ENCODE data around the gene CERS3.

CERS3 gene

DNA sequence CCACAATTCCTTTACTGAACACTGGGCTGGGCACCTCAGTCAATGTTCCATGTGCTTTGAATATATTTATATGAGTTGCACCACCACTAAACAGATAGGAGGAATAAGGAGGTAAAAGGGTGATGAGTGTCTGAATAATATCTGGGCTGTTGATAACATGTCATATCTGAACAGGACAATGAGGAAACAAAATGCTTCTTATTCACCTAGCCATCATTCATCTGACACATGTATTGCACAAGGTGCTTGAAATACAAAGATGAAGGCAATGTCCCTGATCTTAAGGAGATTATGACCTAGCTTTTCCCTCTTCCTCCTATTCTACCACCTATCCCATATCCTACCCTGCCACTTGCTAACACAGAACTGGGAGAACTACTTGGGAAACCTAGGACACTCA lies 8.0 kb upstream of the CERS3 start:
- no peak for DNase-seq (ENCODE audit: extremely low spot score)
- ChIA-PET POLR2A (no interaction called here), CTCF (no interaction called here)
- TF ChIP-seq, protein P1, sequence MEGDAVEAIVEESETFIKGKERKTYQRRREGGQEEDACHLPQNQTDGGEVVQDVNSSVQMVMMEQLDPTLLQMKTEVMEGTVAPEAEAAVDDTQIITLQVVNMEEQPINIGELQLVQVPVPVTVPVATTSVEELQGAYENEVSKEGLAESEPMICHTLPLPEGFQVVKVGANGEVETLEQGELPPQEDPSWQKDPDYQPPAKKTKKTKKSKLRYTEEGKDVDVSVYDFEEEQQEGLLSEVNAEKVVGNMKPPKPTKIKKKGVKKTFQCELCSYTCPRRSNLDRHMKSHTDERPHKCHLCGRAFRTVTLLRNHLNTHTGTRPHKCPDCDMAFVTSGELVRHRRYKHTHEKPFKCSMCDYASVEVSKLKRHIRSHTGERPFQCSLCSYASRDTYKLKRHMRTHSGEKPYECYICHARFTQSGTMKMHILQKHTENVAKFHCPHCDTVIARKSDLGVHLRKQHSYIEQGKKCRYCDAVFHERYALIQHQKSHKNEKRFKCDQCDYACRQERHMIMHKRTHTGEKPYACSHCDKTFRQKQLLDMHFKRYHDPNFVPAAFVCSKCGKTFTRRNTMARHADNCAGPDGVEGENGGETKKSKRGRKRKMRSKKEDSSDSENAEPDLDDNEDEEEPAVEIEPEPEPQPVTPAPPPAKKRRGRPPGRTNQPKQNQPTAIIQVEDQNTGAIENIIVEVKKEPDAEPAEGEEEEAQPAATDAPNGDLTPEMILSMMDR (IDR thresholded peaks at IDR 0.05; ENCODE audit: control extremely low read depth, extremely low read depth, low read depth, missing control alignments), result no peak

DNA sequence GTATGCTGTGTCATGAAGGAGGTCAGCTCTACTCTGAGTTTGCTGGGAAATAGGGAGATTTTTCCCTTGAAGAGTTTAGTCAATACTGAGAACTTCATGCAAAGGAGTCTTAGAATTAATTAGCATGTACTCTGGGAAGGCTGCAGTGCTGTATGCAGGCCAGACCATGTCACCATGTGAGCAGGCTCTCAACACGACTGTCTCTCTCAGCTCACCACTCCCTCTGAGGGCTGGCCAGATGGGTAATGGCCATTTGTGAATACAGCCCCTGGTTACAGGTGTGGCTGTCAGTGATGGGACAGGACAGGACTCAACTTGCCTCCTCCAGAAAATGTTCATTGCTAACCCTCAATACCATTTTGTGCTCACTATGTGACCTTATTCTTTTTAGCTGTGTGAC lies 5.1 kb upstream of the CERS3 start:
- ChIA-PET POLR2A (no interaction called here), CTCF (no interaction called here)
- no peak for DNase-seq (ENCODE audit: extremely low spot score)
- TF ChIP-seq, protein P1 (IDR thresholded peaks at IDR 0.05; ENCODE audit: control extremely low read depth, extremely low read depth, low read depth, missing control alignments), result no peak

- POLR2A ChIA-PET, result no interaction called here
- TF ChIP-seq, protein P1 (IDR thresholded peaks at IDR 0.05; ENCODE audit: control extremely low read depth, extremely low read depth, low read depth, missing control alignments), result no peak
- CTCF ChIA-PET, result interaction anchor here (0.8 to 0.9 kb wide), 2 partner anchors 9 to 10 kb away, joined by 3 read pairs; no protein-coding TSS in a partner anchor
- DNase-seq (ENCODE audit: extremely low spot score), result no peak
Observed at GRCh38 chr15:100531823-100532327, 3.1 kb upstream of the CERS3 start.

- no peak for DNase-seq (ENCODE audit: extremely low spot score)
- ChIA-PET POLR2A (no interaction called here), CTCF (interaction anchor here (0.8 kb wide), 1 partner anchor 9 kb away, joined by 3 read pairs; no protein-coding TSS in a partner anchor)
- TF ChIP-seq, protein P1 (IDR thresholded peaks at IDR 0.05; ENCODE audit: control extremely low read depth, extremely low read depth, low read depth, missing control alignments), result no peak
Observed at GRCh38 chr15:100531204-100531603, 2.5 kb upstream of the CERS3 start.

DNA sequence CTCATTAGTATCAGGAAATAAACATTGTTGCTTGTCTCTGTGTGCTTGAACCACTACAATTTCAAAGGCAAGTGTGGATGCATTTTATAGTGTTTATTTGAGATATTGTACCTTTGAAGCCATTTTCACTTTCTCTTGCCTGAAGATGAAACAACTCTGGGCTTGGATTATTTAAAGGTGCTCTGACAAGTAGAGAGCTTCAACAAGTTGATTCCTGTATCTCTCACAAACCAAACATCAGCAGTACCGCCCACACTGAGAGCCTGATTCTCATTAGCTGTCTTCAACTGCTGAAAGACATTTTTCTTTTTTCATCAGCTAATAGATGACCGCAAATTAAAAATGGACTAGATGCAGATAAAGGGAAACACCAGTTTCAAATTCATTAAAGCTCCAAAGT lies 806 bp upstream of the CERS3 start:
- DNase-seq (ENCODE audit: extremely low spot score), result no peak
- TF ChIP-seq, protein P1 (IDR thresholded peaks at IDR 0.05; ENCODE audit: control extremely low read depth, extremely low read depth, low read depth, missing control alignments), result no peak
- ChIA-PET POLR2A (no interaction called here), CTCF (no interaction called here)

GRCh38 chr15:100526027-100526481 lies 2.7 kb downstream of the CERS3 start:
- TF ChIP-seq, protein P1 (IDR thresholded peaks at IDR 0.05; ENCODE audit: control extremely low read depth, extremely low read depth, low read depth, missing control alignments), result no peak
- CTCF ChIA-PET, result interaction anchor here (1.3 to 2.0 kb wide), 2 partner anchors 11 to 482 kb away, joined by 3 to 6 read pairs; no protein-coding TSS in a partner anchor
- POLR2A ChIA-PET, result no interaction called here
- no peak for DNase-seq (ENCODE audit: extremely low spot score)
